KBM-7 (cell line): ENCODE results near the gene B3GNT2.
A peak's percentile ranks its signal among the peaks of the same experiment; 100 is the strongest.

ENCODE experiments used
- DNase-seq: peaks from one replicate; pipeline ENCODE4 v3.0.0-alpha.2; 2015
- in situ Hi-C: fragments of 300-500 bp; cut with MboI; formaldehyde crosslinking; loops from 2 replicates; pipeline ENCODE4 v1.14.3; 2020; ENCODE audit warnings: low sequenced_read_pairs, low pct_unique_long_range_greater_than_20kb, mixed read lengths

Gene B3GNT2

DNA sequence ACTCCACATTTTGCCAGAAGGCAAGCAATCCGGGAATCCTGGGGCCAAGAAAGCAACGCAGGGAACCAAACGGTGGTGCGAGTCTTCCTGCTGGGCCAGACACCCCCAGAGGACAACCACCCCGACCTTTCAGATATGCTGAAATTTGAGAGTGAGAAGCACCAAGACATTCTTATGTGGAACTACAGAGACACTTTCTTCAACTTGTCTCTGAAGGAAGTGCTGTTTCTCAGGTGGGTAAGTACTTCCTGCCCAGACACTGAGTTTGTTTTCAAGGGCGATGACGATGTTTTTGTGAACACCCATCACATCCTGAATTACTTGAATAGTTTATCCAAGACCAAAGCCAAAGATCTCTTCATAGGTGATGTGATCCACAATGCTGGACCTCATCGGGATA, 26.8 kb downstream of the B3GNT2 start:
- DNase-seq: no peak
- in situ Hi-C loops: loop anchor here (25.0 kb wide), 1 partner anchor 190 kb away; no protein-coding TSS in a partner anchor

- DNase-seq: no peak
- in situ Hi-C loops: loop anchor here (25.0 kb wide), 1 partner anchor 187 kb away; no protein-coding TSS in a partner anchor
These were observed 29.1 kb downstream of the B3GNT2 start for GRCh38 chr2:62224976-62225375.

- in situ Hi-C loops: no loop called here
- no peak for DNase-seq
These were observed 31.6 kb downstream of the B3GNT2 start for GRCh38 chr2:62227386-62228075.

- in situ Hi-C loops: no loop called here
- DNase-seq: no peak
These were observed 33.2 kb downstream of the B3GNT2 start for GRCh38 chr2:62229082-62229605.

DNA sequence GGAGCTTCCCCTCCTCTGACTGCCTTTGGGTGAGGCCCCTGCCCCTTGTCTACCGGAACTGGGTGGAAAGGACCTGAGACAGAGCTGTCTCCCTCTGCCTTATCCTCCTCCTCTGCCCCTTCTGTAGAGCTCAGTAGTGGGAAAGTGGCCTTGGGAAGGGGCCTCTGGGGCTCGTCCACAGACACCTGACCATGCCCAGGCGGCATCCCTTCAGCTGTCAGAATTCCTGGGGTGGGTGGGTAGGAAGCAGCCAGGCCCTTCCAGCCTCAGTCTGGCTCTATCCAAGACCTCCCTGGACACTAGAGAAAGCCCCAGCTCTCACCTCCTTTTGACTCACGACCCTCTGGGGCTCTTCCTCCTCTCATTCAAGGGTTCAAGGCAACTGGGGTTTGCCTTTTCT, 35.6 kb downstream of the B3GNT2 start:
- no peak for DNase-seq
- in situ Hi-C loops: no loop called here

GRCh38 chr2:62234755-62235655, 39.1 kb downstream of the B3GNT2 start:
- no peak for DNase-seq
- in situ Hi-C loops: no loop called here

DNA sequence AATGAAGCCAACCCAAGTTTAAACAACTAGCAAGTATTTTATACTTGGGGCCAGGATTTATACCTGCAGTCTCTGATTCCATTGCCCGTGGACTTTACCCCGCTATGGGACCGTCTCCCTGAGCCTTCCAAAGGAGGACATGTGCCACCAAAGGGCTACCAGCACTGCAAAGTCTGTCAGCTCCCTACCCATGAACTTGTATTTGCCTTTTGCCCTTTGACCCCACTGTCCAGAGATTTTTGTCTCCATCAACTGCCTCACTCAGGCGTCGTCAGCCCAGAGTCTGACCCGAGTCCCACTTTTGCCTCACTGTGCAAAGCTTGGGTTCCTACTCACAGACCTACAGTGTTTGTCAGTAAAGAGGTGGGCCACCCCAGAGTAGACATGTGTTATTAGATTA, 40.6 kb downstream of the B3GNT2 start:
- no peak for DNase-seq
- in situ Hi-C loops: no loop called here

- in situ Hi-C loops: no loop called here
These were observed 42.3 kb downstream of the B3GNT2 start for GRCh38 chr2:62238236-62238635.

GRCh38 chr2:62240546-62240945, 44.6 kb downstream of the B3GNT2 start:
- in situ Hi-C loops: no loop called here

More at GRCh38 chr2:62238236-62238635, 42.3 kb downstream of the B3GNT2 start:
- no peak for DNase-seq

DNA sequence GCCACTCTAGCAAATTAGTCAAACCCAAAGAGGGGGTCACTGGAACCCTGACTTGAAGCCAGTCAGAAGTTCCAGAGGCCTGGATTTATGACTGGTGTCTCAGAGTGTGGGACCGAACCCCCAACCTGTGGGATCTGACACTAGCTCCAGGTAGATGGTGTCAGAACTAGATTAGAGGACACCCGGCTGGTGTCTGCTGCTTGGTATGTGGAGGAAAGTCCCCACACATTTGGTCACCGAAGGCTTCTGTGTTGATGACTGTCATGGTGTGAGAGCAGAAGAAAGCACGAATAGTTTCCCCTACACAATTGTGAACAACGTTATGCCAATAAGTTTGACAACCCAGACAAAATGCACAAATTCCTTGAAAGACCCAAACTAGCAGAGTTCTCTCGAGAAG, 48.1 kb downstream of the B3GNT2 start:
- DNase-seq: no peak
- in situ Hi-C loops: no loop called here

More at GRCh38 chr2:62240546-62240945, 44.6 kb downstream of the B3GNT2 start:
- DNase-seq: no peak

- in situ Hi-C loops: no loop called here
- DNase-seq: no peak
These were observed 52.3 kb downstream of the B3GNT2 start for GRCh38 chr2:62248226-62248625.

DNA sequence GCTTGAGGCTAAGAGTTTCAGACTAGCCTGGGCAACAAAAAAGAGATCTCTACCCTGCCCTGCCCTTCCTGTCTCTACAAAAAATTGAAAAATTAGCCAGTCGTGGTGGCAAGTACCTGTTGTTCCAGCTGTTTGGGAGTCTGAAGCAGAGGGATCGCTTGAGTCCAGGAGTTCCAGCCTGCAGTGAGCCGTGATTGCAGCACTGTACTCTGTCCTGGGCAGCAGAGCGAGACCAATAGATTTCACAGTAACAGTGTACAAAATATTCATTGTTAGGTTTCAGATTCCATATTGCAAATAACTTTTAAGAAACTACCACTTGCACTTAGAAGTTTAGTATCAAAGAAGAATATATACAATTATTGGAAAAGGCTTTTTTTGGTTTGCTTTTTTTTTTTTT, 54.3 kb downstream of the B3GNT2 start:
- in situ Hi-C loops: no loop called here
- no peak for DNase-seq

- in situ Hi-C loops: no loop called here
- DNase-seq: no peak
These were observed 58.7 kb downstream of the B3GNT2 start for GRCh38 chr2:62254424-62255266.

DNA sequence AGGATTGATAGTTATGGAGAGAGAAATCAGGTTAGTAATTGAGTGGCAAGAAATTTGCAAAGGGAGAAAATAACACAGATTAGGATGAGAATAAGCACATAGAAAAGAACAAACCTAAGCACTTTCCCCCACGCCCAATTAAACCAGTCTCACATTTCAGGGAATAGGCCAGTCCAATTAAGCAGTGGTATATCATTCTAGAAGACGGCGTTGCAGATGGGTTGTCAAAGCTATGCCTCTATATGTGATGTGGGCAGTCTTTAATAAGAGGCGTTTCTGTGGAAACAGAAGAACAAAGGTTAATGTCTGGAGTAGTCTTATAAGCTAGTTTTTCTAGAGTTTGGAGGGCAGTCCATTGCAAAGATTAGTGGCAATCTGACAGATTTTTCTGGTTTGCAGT, 61.6 kb downstream of the B3GNT2 start:
- no peak for DNase-seq
- in situ Hi-C loops: no loop called here

GRCh38 chr2:62263076-62263715, 67.3 kb downstream of the B3GNT2 start:
- in situ Hi-C loops: no loop called here
- no peak for DNase-seq

- DNase-seq: no peak
- in situ Hi-C loops: no loop called here
These were observed 68.3 kb downstream of the B3GNT2 start for GRCh38 chr2:62264186-62264585.

DNA sequence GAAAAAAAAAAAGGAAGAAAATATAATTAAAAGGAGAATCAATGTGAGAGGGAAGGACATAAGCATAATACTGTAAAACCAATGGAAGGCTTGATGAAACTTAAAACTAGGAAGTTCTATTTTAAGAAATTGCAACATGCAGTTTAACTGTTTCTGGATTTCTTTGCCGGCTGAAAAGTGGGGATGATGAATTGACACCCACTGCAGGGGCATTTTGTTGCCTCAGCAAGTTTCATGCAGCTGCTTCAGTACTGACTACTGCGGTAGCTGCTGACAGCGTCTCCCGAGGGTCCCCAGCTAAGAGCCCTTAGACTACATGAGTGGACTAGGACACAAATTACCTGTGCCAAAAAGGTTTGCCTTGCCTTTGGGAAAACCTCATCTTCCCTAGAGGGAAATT, 69.2 kb downstream of the B3GNT2 start:
- DNase-seq: peak; percentile 39
- in situ Hi-C loops: no loop called here

- in situ Hi-C loops: no loop called here
- DNase-seq: no peak
These were observed 70.6 kb downstream of the B3GNT2 start for GRCh38 chr2:62266433-62267038.
